ENCODE results near the gene NPAS3.

The NPAS3 gene

GRCh38 chr14:33369041-33369440 lies 430.4 kb downstream of the NPAS3 start:
- H3K4me3 ChIP-seq (ENCODE audit: low read depth, low read length), result no peak overlapping the region
- no peak for TF ChIP-seq CTCF (IDR thresholded peaks at IDR 0.05; ENCODE audit: insufficient read depth, low read depth, low read length, missing control alignments)
- DNase-seq (ENCODE audit: low read depth), result no peak

GRCh38 chr14:33369972-33370371 lies 431.3 kb downstream of the NPAS3 start:
- peak; percentile 1 for DNase-seq (ENCODE audit: low read depth)
- TF ChIP-seq CTCF (IDR thresholded peaks at IDR 0.05; ENCODE audit: insufficient read depth, low read depth, low read length, missing control alignments), result no peak
- no peak overlapping the region for H3K4me3 ChIP-seq (ENCODE audit: low read depth, low read length)

- no peak for TF ChIP-seq CTCF (IDR thresholded peaks at IDR 0.05; ENCODE audit: insufficient read depth, low read depth, low read length, missing control alignments)
- H3K4me3 ChIP-seq (ENCODE audit: low read depth, low read length), result no peak overlapping the region
- no peak for DNase-seq (ENCODE audit: low read depth)
Measured at GRCh38 chr14:33370426-33370825, 431.7 kb downstream of the NPAS3 start.

GRCh38 chr14:33375196-33375595 lies 436.5 kb downstream of the NPAS3 start:
- no peak for DNase-seq (ENCODE audit: low read depth)
- no peak overlapping the region for H3K4me3 ChIP-seq (ENCODE audit: low read depth, low read length)
- TF ChIP-seq CTCF (IDR thresholded peaks at IDR 0.05; ENCODE audit: insufficient read depth, low read depth, low read length, missing control alignments), result no peak

- TF ChIP-seq CTCF (IDR thresholded peaks at IDR 0.05; ENCODE audit: insufficient read depth, low read depth, low read length, missing control alignments), result no peak
- no peak for DNase-seq (ENCODE audit: low read depth)
- no peak overlapping the region for H3K4me3 ChIP-seq (ENCODE audit: low read depth, low read length)
Measured at GRCh38 chr14:33375786-33376185, 437.1 kb downstream of the NPAS3 start.

GRCh38 chr14:33376510-33376909 lies 437.8 kb downstream of the NPAS3 start:
- DNase-seq (ENCODE audit: low read depth), result no peak
- no peak for TF ChIP-seq CTCF (IDR thresholded peaks at IDR 0.05; ENCODE audit: insufficient read depth, low read depth, low read length, missing control alignments)
- H3K4me3 ChIP-seq (ENCODE audit: low read depth, low read length), result no peak overlapping the region

GRCh38 chr14:33377596-33378390 lies 439.1 kb downstream of the NPAS3 start:
- peak; percentile 9 for DNase-seq (ENCODE audit: low read depth)
- no peak for TF ChIP-seq CTCF (IDR thresholded peaks at IDR 0.05; ENCODE audit: insufficient read depth, low read depth, low read length, missing control alignments)

More at GRCh38 chr14:33377596-33378390, 439.1 kb downstream of the NPAS3 start:
- no peak overlapping the region for H3K4me3 ChIP-seq (ENCODE audit: low read depth, low read length)
